ENCODE data around the gene WASF2.
A peak's percentile ranks its signal among the peaks of the same experiment; 100 is the strongest.

Gene WASF2

GRCh38 chr1:27523337-27524020 lies 33.5 kb upstream of the WASF2 start:
- DNase-seq (ENCODE audit: low read depth, low spot score): no peak
- no peak overlapping the region for H3K4me3 ChIP-seq (ENCODE audit: low read length)

GRCh38 chr1:27522432-27523336 lies 32.7 kb upstream of the WASF2 start:
- H3K4me3 ChIP-seq (ENCODE audit: low read length): peak overlapping the region; percentile 33
- DNase-seq (ENCODE audit: low read depth, low spot score): peak; percentile 32

GRCh38 chr1:27521861-27522431 lies 32.0 kb upstream of the WASF2 start:
- H3K4me3 ChIP-seq (ENCODE audit: low read length): peak overlapping the region; percentile 33
- no peak for DNase-seq (ENCODE audit: low read depth, low spot score)

- DNase-seq (ENCODE audit: low read depth, low spot score): no peak
Measured at GRCh38 chr1:27521336-27521831, 31.4 kb upstream of the WASF2 start.

GRCh38 chr1:27520651-27521050 lies 30.7 kb upstream of the WASF2 start:
- DNase-seq (ENCODE audit: low read depth, low spot score): no peak
- no peak overlapping the region for H3K4me3 ChIP-seq (ENCODE audit: low read length)

More at GRCh38 chr1:27521336-27521831, 31.4 kb upstream of the WASF2 start:
- peak overlapping the region; percentile 33 for H3K4me3 ChIP-seq (ENCODE audit: low read length)

- H3K4me3 ChIP-seq (ENCODE audit: low read length): no peak overlapping the region
- no peak for DNase-seq (ENCODE audit: low read depth, low spot score)
Measured at GRCh38 chr1:27519331-27520258, 29.6 kb upstream of the WASF2 start.

GRCh38 chr1:27518808-27519207 lies 28.8 kb upstream of the WASF2 start:
- H3K4me3 ChIP-seq (ENCODE audit: low read length): no peak overlapping the region
- no peak for DNase-seq (ENCODE audit: low read depth, low spot score)

GRCh38 chr1:27517907-27518718 lies 28.1 kb upstream of the WASF2 start:
- no peak overlapping the region for H3K4me3 ChIP-seq (ENCODE audit: low read length)
- no peak for DNase-seq (ENCODE audit: low read depth, low spot score)

GRCh38 chr1:27517301-27517700 lies 27.3 kb upstream of the WASF2 start:
- DNase-seq (ENCODE audit: low read depth, low spot score): no peak
- no peak overlapping the region for H3K4me3 ChIP-seq (ENCODE audit: low read length)

- H3K4me3 ChIP-seq (ENCODE audit: low read length): no peak overlapping the region
- DNase-seq (ENCODE audit: low read depth, low spot score): no peak
Measured at GRCh38 chr1:27515626-27516025, 25.7 kb upstream of the WASF2 start.

- no peak overlapping the region for H3K4me3 ChIP-seq (ENCODE audit: low read length)
- no peak for DNase-seq (ENCODE audit: low read depth, low spot score)
Measured at GRCh38 chr1:27513958-27514357, 24.0 kb upstream of the WASF2 start.

- no peak overlapping the region for H3K4me3 ChIP-seq (ENCODE audit: low read length)
- no peak for DNase-seq (ENCODE audit: low read depth, low spot score)
Measured at GRCh38 chr1:27513528-27513927, 23.6 kb upstream of the WASF2 start.

- H3K4me3 ChIP-seq (ENCODE audit: low read length): no peak overlapping the region
- DNase-seq (ENCODE audit: low read depth, low spot score): no peak
Measured at GRCh38 chr1:27509127-27510080, 19.4 kb upstream of the WASF2 start.

- no peak overlapping the region for H3K4me3 ChIP-seq (ENCODE audit: low read length)
- no peak for DNase-seq (ENCODE audit: low read depth, low spot score)
Measured at GRCh38 chr1:27507960-27508665, 18.1 kb upstream of the WASF2 start.

- DNase-seq (ENCODE audit: low read depth, low spot score): no peak
- no peak overlapping the region for H3K4me3 ChIP-seq (ENCODE audit: low read length)
Measured at GRCh38 chr1:27506703-27507102, 16.7 kb upstream of the WASF2 start.

- H3K4me3 ChIP-seq (ENCODE audit: low read length): no peak overlapping the region
- DNase-seq (ENCODE audit: low read depth, low spot score): no peak
Measured at GRCh38 chr1:27505420-27505680, 15.4 kb upstream of the WASF2 start.

Measured in Jurkat, Clone E6-1 (cell line).